Spleen (tissue), 11 donors: ENCODE results near the gene CTNNA1. TPM values are rescaled to one million over a fixed set of nuclear protein-coding genes. Genes with fewer than 3 reads are reported as not detected.
A peak's percentile ranks its signal among the peaks of the same experiment; 100 is the strongest.

Experiments
- DNase-seq: peaks from one replicate; pipeline ENCODE4 v3.0.0-alpha.2; 2020
- H3K27ac ChIP-seq, 8 donors: fragments of 200-600 bp; sonication (generic) in 7 of 8; 1 replicate in 4 of 8; 2 replicates in 4 of 8; pipeline versions ENCODE4 v1.5.0 to v1.8.0; 2016 to 2021; ENCODE audit warnings: inconsistent platforms in 4 of 8, mild to moderate bottlenecking in 4 of 8, moderate library complexity in 1 of 8
- H3K27me3 ChIP-seq, 7 donors: fragments of 200-600 bp; sonication (generic) in 6 of 7; replicated peaks in 1 of 7; 1 replicate in 4 of 7; 2 replicates in 3 of 7; pipeline versions ENCODE4 v1.5.0 to v1.8.0; 2016 to 2021; ENCODE audit warnings: inconsistent platforms in 3 of 7, mild to moderate bottlenecking in 1 of 7
- H3K36me3 ChIP-seq, 6 donors: fragments of 200-600 bp; sonication (generic) in 5 of 6; 1 replicate in 4 of 6; 2 replicates in 2 of 6; pipeline versions ENCODE4 v1.5.0 to v1.8.0; 2016 to 2021; ENCODE audit warnings: inconsistent platforms in 2 of 6
- H3K4me1 ChIP-seq, 6 donors: fragments of 200-600 bp; sonication (generic) in 5 of 6; 1 replicate in 3 of 6; 2 replicates in 3 of 6; pipeline versions ENCODE4 v1.5.0 to v1.8.0; 2016 to 2021; ENCODE audit warnings: inconsistent platforms in 3 of 6
- H3K4me3 ChIP-seq, 8 donors: fragments of 200-600 bp; sonication (generic) in 7 of 8; 1 replicate in 4 of 8; 2 replicates in 4 of 8; pipeline versions ENCODE4 v1.5.0 to v1.8.0; 2016 to 2021; ENCODE audit warnings: inconsistent platforms in 4 of 8, mild to moderate bottlenecking in 4 of 8, moderate library complexity in 2 of 8
- H3K9me3 ChIP-seq, 8 donors: fragments of 200-600 bp; sonication (generic) in 7 of 8; 1 replicate in 4 of 8; 2 replicates in 4 of 8; pipeline versions ENCODE4 v1.5.0 to v1.8.0; 2016 to 2021; ENCODE audit warnings: inconsistent platforms in 4 of 8
- POLR2A ChIP-seq, 3 donors: fragments of 450-650 bp; IDR thresholded peaks; one replicate each; pipeline ENCODE4 v1.5.1; 2017; ENCODE audit warnings: antibody characterized with exemption in 3 of 3, mild to moderate bottlenecking in 1 of 3
- POLR2AphosphoS5 ChIP-seq, 3 donors: sonication (generic); formaldehyde crosslinking; IDR thresholded peaks; one replicate each; pipeline ENCODE4 v1.5.1; 2017; ENCODE audit warnings: antibody characterized with exemption in 3 of 3
- WGBS, 5 donors: extraction: QIAGEN DNeasy Blood & Tissue Kit in 3 of 5; methylation state at CpG; one replicate each; pipeline versions ENCODE4 v1.1.5 to v1.1.7; 2013 to 2018; 5-methylcytosine and 5-hydroxymethylcytosine counted together
- intact Hi-C: fragments of 100-400 bp; cut with DNase I; formaldehyde crosslinking; loops from one replicate; pipeline ENCODE4 v1.15.0; 2023; ENCODE audit warnings: low total_unique reads
- polyA plus RNA-seq, 3 donors: library from polyadenylated mRNA; stranded (reverse); fragments of 200-250 nt; gene quantifications; one replicate each; pipeline ENCODE4 v1.2.1, GENCODE V29; 2013
- total RNA-seq, 7 donors: library from RNA; depleted of rRNA in 3 of 7; stranded (reverse); fragments of >200 nt in 3 of 7; fragmentation: NEBNext Ultra II Directional in 4 of 7; extraction: Animal tissue kit (Norgen Biotek cat#: 25700) in 4 of 7; gene quantifications; one replicate each; pipeline versions ENCODE4 v1.1.0 to v1.2.1, GENCODE V29; 2016 to 2021
- TF ChIP-seq, protein P1 (sequence below), 11 experiments: fragments of 200-600 bp in 7 of 11; fragments of 450-650 bp in 4 of 11; sonication (generic) in 4 of 11; IDR thresholded peaks in 8 of 11; conservative IDR thresholded peaks in 3 of 11; 1 replicate in 7 of 11; 2 replicates in 4 of 11; pipeline versions ENCODE4 v1.4.0 to v1.8.0; 2016 to 2021; ENCODE audit warnings: antibody characterized with exemption in 11 of 11, inconsistent platforms in 4 of 11, mild to moderate bottlenecking in 1 of 11
- donor health status: healthy with polysubstance abuse.
- donor health status: DM: no; HTN: no; CAD: no; lungs with moderate emphysema.
- donor health status: DM: no; HTN: no; CAD: no.
- donor health status: Bipolar disorder and iron deficiency.
- donor health status: healthy.
- donor health status: DM: no; HTN: no; CAD: no.
- donor health status: DM: yes; HTN: yes; CAD: no.

CTNNA1 gene
- total and polyA plus RNA-seq, 10 donors, result 26.7 to 313 (median 186) TPM

DNA sequence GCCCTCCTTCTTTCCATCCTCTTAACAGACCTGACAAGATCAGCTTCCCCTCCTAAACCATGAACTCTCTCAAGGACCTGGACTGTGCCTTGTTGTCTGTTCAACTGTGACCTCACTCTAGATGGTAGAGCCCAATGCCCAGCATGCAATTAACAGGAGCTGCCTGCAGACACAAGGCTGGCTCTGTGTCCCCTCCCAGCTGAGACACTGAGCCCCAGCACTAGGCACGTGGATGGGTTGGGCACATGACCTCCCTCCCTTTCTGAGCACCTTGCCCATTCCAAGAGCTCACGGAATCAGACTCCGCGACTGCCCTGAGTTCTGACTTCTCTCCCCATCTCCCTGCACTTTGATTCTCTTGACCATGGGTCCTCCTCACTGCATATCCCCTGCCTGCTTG, 215.4 kb downstream of the CTNNA1 start:
- Histone ChIP-seq H3K36me3 (no peaks in the 10 kb centered on the region), H3K4me1 (peaks cover 0 to 16% (median 10%) of the 10 kb centered on the region in 6 donors), H3K27ac (no peak overlapping the region), H3K27me3 (no peaks in the 10 kb centered on the region), H3K4me3 (no peak overlapping the region), H3K9me3 (no peaks in the 10 kb centered on the region)
- peak; percentile 38 for DNase-seq
- TF ChIP-seq POLR2A (IDR thresholded peaks at IDR 0.05) (no peak), POLR2AphosphoS5 (IDR thresholded peaks at IDR 0.05) (no peak)
- TF ChIP-seq, protein P1, sequence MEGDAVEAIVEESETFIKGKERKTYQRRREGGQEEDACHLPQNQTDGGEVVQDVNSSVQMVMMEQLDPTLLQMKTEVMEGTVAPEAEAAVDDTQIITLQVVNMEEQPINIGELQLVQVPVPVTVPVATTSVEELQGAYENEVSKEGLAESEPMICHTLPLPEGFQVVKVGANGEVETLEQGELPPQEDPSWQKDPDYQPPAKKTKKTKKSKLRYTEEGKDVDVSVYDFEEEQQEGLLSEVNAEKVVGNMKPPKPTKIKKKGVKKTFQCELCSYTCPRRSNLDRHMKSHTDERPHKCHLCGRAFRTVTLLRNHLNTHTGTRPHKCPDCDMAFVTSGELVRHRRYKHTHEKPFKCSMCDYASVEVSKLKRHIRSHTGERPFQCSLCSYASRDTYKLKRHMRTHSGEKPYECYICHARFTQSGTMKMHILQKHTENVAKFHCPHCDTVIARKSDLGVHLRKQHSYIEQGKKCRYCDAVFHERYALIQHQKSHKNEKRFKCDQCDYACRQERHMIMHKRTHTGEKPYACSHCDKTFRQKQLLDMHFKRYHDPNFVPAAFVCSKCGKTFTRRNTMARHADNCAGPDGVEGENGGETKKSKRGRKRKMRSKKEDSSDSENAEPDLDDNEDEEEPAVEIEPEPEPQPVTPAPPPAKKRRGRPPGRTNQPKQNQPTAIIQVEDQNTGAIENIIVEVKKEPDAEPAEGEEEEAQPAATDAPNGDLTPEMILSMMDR (IDR thresholded peaks at IDR 0.05 in 8 of 11, conservative IDR thresholded peaks at IDR 0.05 in 3 of 11), result no peak
- intact Hi-C loops, result no loop called here
- WGBS, 5 donors, result 89 to 97% (median 95%) methylated on average over 4 of the region's 4 CpGs

DNA sequence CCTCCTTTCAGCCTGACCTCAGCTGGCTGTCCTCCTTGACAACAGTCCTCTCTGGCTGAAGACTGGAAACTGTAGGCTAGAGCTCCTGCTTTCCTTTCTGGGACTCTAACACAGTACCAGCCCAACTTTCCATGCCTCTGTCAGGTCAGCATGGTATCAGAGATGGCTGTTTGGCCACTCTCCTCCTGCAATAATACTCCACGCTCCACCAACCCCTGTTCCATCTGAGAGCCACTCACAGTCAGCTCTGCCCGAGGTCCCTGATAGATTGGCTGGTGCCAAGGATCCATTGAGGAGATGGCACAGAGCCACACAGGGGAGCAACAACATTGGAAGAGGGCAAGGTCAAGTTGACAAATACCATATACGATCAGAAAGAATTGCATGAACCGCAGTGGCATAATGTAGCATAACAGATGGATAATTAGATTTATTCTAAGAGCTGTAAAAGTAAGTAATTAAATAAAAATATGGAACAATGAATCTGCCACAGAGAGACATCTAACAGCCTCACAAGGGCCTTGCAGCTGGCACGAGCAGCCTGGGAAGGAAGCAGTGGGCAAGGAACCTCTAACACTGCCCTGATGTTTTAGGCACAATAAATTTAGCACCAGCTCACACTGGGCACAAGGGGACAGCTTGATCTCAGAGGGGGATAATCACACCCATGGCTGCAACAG, 216.2 kb downstream of the CTNNA1 start:
- H3K4me3 ChIP-seq, result no peak overlapping the region
- intact Hi-C loops, result no loop called here
- 86 to 94% (median 88%) methylated on average over 5 of the region's 5 CpGs for WGBS, 5 donors
- no peak overlapping the region for H3K27ac ChIP-seq
- H3K9me3 ChIP-seq, result no peaks in the 10 kb centered on the region
- H3K36me3 ChIP-seq, result no peaks in the 10 kb centered on the region
- no peaks in the 10 kb centered on the region for H3K27me3 ChIP-seq
- TF ChIP-seq, protein P1 (IDR thresholded peaks at IDR 0.05 in 8 of 11, conservative IDR thresholded peaks at IDR 0.05 in 3 of 11), result no peak
- no peak for TF ChIP-seq POLR2AphosphoS5 (IDR thresholded peaks at IDR 0.05)
- no peak for TF ChIP-seq POLR2A (IDR thresholded peaks at IDR 0.05)
- H3K4me1 ChIP-seq, result peaks cover 0 to 16% (median 9%) of the 10 kb centered on the region in 6 donors
- DNase-seq, result peak; percentile 23

DNA sequence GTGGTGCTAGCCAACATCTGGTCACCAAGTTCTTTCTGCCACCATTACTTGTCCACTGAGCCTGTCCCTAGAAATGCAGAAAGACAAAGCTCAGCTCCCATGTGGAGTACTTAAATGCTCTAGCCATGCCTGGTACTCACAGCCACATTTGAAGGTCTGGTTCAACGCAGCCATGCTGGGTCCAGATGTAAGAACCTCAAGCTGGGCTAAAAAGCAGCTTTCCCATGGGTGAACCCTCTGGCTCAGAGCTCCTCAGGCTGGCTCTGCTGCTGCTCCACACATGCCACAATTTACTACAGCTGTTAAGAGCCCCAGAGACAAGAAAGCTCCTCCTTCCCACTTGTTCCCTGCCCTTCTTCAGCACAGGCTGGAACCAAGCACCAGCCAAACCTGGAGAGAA, 219.0 kb downstream of the CTNNA1 start:
- H3K27ac ChIP-seq, result no peak overlapping the region
- peaks cover 0 to 22% (median 11%) of the 10 kb centered on the region in 6 donors for H3K4me1 ChIP-seq
- H3K9me3 ChIP-seq, result no peaks in the 10 kb centered on the region
- TF ChIP-seq POLR2AphosphoS5 (IDR thresholded peaks at IDR 0.05), result no peak
- no peak for DNase-seq
- intact Hi-C loops, result no loop called here
- no peaks in the 10 kb centered on the region for H3K36me3 ChIP-seq
- H3K27me3 ChIP-seq, result no peaks in the 10 kb centered on the region
- H3K4me3 ChIP-seq, result no peak overlapping the region
- 89 to 100% (median 90%) methylated on average over 1 of the region's 1 CpG for WGBS, 5 donors

DNA sequence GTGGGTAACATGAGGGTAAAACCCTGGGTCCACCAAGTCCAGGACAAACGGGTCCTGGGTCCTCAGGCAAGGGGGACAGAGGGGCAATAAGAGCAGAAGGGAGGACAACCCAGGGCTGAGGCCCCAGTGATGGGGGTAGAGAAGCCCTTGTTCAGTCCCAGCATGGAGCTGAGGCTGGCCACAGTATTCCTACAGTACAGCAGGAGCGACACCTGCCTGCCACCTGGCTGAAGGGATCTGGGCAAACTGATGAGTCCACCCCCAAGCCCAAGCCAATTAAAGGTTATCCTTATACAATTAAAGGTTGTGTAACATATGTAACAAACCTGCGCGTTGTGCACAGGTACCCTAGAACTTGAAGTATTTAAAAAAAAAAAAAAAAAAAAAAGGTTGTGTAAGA, 219.6 kb downstream of the CTNNA1 start:
- intact Hi-C loops, result no loop called here
- TF ChIP-seq POLR2A (IDR thresholded peaks at IDR 0.05) (no peak), POLR2AphosphoS5 (IDR thresholded peaks at IDR 0.05) (no peak)
- TF ChIP-seq, protein P1 (IDR thresholded peaks at IDR 0.05 in 8 of 11, conservative IDR thresholded peaks at IDR 0.05 in 3 of 11), result no peak
- Histone ChIP-seq H3K27me3 (no peaks in the 10 kb centered on the region), H3K4me1 (peaks cover 0 to 22% (median 11%) of the 10 kb centered on the region in 6 donors), H3K27ac (no peak overlapping the region), H3K4me3 (no peak overlapping the region), H3K9me3 (no peaks in the 10 kb centered on the region), H3K36me3 (no peaks in the 10 kb centered on the region)
- WGBS, 5 donors, result 87 to 98% (median 94%) methylated on average over 4 of the region's 4 CpGs
- no peak for DNase-seq
